H1 (cell line): ENCODE data around the gene OR6K2. TPM values are rescaled to one million over a fixed set of nuclear protein-coding genes. Genes with fewer than 3 reads are reported as not detected.

Experiments used
- CTCF ChIA-PET: fragments of 300-600 bp; sonication (Branson Sonifier 250); formaldehyde crosslinking; loops from one replicate; lab custom pipeline; 2021; ENCODE audit not compliant: partially characterized antibody; lab: Charles Lee
- POLR2A ChIA-PET: fragments of 300-600 bp; sonication (Branson Sonifier 250); formaldehyde crosslinking; loops from one replicate; lab custom pipeline; 2021; ENCODE audit warnings: inconsistent platforms; ENCODE audit not compliant: partially characterized antibody; lab: Charles Lee
- DNase-seq, 2 experiments: peaks; one replicate each; pipeline versions ENCODE4 v3.0.0 to v3.0.0-alpha.2; 2010 to 2022; ENCODE audit warnings: low spot score in 2 of 2, low read depth in 1 of 2, mixed read lengths in 1 of 2
- FAIRE-seq: peaks from 2 replicates; lab custom pipeline; 2011; peaks lifted over from hg19 to GRCh38; lab: Jason Lieb, UNC
- H2AFZ ChIP-seq: 2 replicates; pipeline ENCODE4 v1.8.1; 2012; ENCODE audit warnings: low read length, inconsistent platforms
- H2AK5ac ChIP-seq: 2 replicates; pipeline ENCODE4 v1.6.1; 2013; ENCODE audit warnings: low read depth, low read length
- H2BK120ac ChIP-seq: replicated peaks from 2 replicates; pipeline ENCODE3; 2013; ENCODE audit warnings: low read depth, low read length, inconsistent platforms
- H2BK12ac ChIP-seq: 2 replicates; pipeline ENCODE4 v1.6.1; 2013; ENCODE audit warnings: low read depth, low read length
- H2BK15ac ChIP-seq: 2 replicates; pipeline ENCODE4 v1.6.1; 2013; ENCODE audit warnings: low read length
- H2BK20ac ChIP-seq: 2 replicates; pipeline ENCODE4 v1.6.1; 2013; ENCODE audit warnings: low read length
- H2BK5ac ChIP-seq: 2 replicates; pipeline ENCODE4 v1.6.1; 2013; ENCODE audit warnings: low read depth, low read length
- H3K14ac ChIP-seq: 2 replicates; pipeline ENCODE4 v1.6.1; 2013; ENCODE audit warnings: inconsistent platforms; ENCODE audit not compliant: insufficient read length
- H3K18ac ChIP-seq: 2 replicates; pipeline ENCODE4 v1.6.1; 2013; ENCODE audit warnings: low read length; ENCODE audit errors: extremely low read depth
- H3K23ac ChIP-seq: 2 replicates; pipeline ENCODE4 v1.6.1; 2013; ENCODE audit warnings: inconsistent platforms; ENCODE audit not compliant: insufficient read length
- H3K23me2 ChIP-seq: 2 replicates; pipeline ENCODE4 v1.6.1; 2013; ENCODE audit warnings: low read depth, low read length
- H3K27ac ChIP-seq: 2 replicates; pipeline ENCODE4 v1.6.1; 2011; ENCODE audit warnings: low read depth, low read length, inconsistent platforms
- H3K27me3 ChIP-seq, 4 experiments: replicated peaks in 1 of 4; 1 replicate in 1 of 4; 2 replicates in 3 of 4; pipeline versions ENCODE4 v1.6.1 to v1.8.1; 2011 to 2013; ENCODE audit warnings: low read length in 3 of 4, mild to moderate bottlenecking in 3 of 4, inconsistent platforms in 2 of 4, mixed read lengths in 2 of 4, moderate library complexity in 1 of 4; ENCODE audit not compliant: control insufficient read depth in 3 of 4, insufficient read depth in 3 of 4; ENCODE audit errors: extremely low read depth in 1 of 4
- H3K36me3 ChIP-seq, 4 experiments: 2 replicates each; pipeline versions ENCODE4 v1.6.1 to v1.8.1; 2011 to 2013; ENCODE audit warnings: mild to moderate bottlenecking in 4 of 4, low read length in 3 of 4, moderate library complexity in 2 of 4, control low read depth in 1 of 4, inconsistent platforms in 1 of 4; ENCODE audit not compliant: insufficient read depth in 4 of 4, control insufficient read depth in 2 of 4
- H3K4ac ChIP-seq: replicated peaks from 2 replicates; pipeline ENCODE3; 2013; ENCODE audit warnings: low read length, low read depth, mixed read lengths, inconsistent platforms; ENCODE audit not compliant: insufficient read length
- H3K4me1 ChIP-seq, 4 experiments: replicated peaks in 1 of 4; 1 replicate in 1 of 4; 2 replicates in 3 of 4; pipeline versions ENCODE4 v1.6.1 to v1.8.1; 2011 to 2013; ENCODE audit warnings: low read length in 3 of 4, inconsistent platforms in 2 of 4, mixed read lengths in 1 of 4; ENCODE audit not compliant: insufficient read depth in 4 of 4, control insufficient read depth in 3 of 4
- H3K4me2 ChIP-seq, 2 experiments: 2 replicates each; pipeline versions ENCODE4 v1.6.1 to v1.8.1; 2011 to 2013; ENCODE audit warnings: low read depth in 2 of 2, low read length in 2 of 2, control low read depth in 1 of 2, inconsistent platforms in 1 of 2, mild to moderate bottlenecking in 1 of 2; ENCODE audit not compliant: insufficient read depth in 1 of 2
- H3K4me3 ChIP-seq, 4 experiments: fragments of 200-600, 300-600 bp in 1 of 4; sonication (generic), shearing (Covaris generic), sonication (Bioruptor Twin) in 1 of 4; 2 replicates each; pipeline versions ENCODE4 v1.5.1 to v1.8.1; 2011 to 2016; ENCODE audit warnings: low read length in 4 of 4, low read depth in 3 of 4, control low read depth in 2 of 4, inconsistent platforms in 2 of 4, mild to moderate bottlenecking in 2 of 4, mixed read lengths in 1 of 4, moderate library complexity in 1 of 4; ENCODE audit not compliant: insufficient read depth in 2 of 4; ENCODE audit errors: extremely low read depth in 1 of 4
- H3K56ac ChIP-seq: replicated peaks from 2 replicates; pipeline ENCODE3; 2013; ENCODE audit warnings: low read depth, mild to moderate bottlenecking, mixed read lengths, low read length, inconsistent platforms; ENCODE audit not compliant: insufficient read length
- H3K79me1 ChIP-seq: 2 replicates; pipeline ENCODE4 v1.6.1; 2013; ENCODE audit warnings: low read depth, low read length, control low read depth
- H3K79me2 ChIP-seq, 2 experiments: 2 replicates each; pipeline versions ENCODE4 v1.6.1 to v1.8.1; 2012 to 2013; ENCODE audit warnings: low read length in 2 of 2, mild to moderate bottlenecking in 2 of 2, inconsistent platforms in 1 of 2; ENCODE audit not compliant: insufficient read depth in 2 of 2, control insufficient read depth in 1 of 2
- H3K9ac ChIP-seq, 4 experiments: replicated peaks in 1 of 4; 1 replicate in 1 of 4; 2 replicates in 3 of 4; pipeline versions ENCODE4 v1.6.1 to v1.8.1; 2011 to 2013; ENCODE audit warnings: low read depth in 3 of 4, low read length in 3 of 4, control low read depth in 2 of 4, mild to moderate bottlenecking in 2 of 4, moderate library complexity in 2 of 4, inconsistent platforms in 1 of 4; ENCODE audit errors: extremely low read depth in 1 of 4
- H3K9me3 ChIP-seq, 2 experiments: 2 replicates each; pipeline versions ENCODE4 v1.6.1 to v1.8.1; 2012 to 2013; ENCODE audit warnings: mild to moderate bottlenecking in 2 of 2, moderate library complexity in 2 of 2, control low read depth in 1 of 2, inconsistent platforms in 1 of 2, low read depth in 1 of 2, low read length in 1 of 2, mixed read lengths in 1 of 2; ENCODE audit not compliant: insufficient read depth in 2 of 2
- H4K20me1 ChIP-seq, 2 experiments: replicated peaks in 1 of 2; 2 replicates each; pipeline versions ENCODE3 to v1.8.1; 2011 to 2013; ENCODE audit warnings: inconsistent platforms in 2 of 2, low read length in 2 of 2, mild to moderate bottlenecking in 1 of 2; ENCODE audit not compliant: insufficient read depth in 2 of 2, control insufficient read depth in 1 of 2
- H4K5ac ChIP-seq: 2 replicates; pipeline ENCODE4 v1.6.1; 2013; ENCODE audit warnings: low read length, low read depth, mixed read lengths, inconsistent platforms; ENCODE audit not compliant: insufficient read length
- H4K8ac ChIP-seq: 2 replicates; pipeline ENCODE4 v1.8.0; 2013; ENCODE audit warnings: mild to moderate bottlenecking, moderate library complexity, low read length, inconsistent platforms; ENCODE audit not compliant: insufficient read depth; ENCODE audit errors: extremely low read depth
- H4K91ac ChIP-seq: replicated peaks from 2 replicates; pipeline ENCODE3; 2013; ENCODE audit warnings: low read length, mixed read lengths, inconsistent platforms; ENCODE audit not compliant: insufficient read length
- BCL11A ChIP-seq, 2 experiments: IDR thresholded peaks; one replicate each; pipeline ENCODE4 v1.6.1; 2011; ENCODE audit warnings: low read depth in 2 of 2, low read length in 2 of 2, mild to moderate bottlenecking in 2 of 2
- BRCA1 ChIP-seq: IDR thresholded peaks from 2 replicates; pipeline ENCODE4 v1.6.1; 2012; ENCODE audit warnings: low read depth, low read length, improper control_type of control experiment
- CBX5 ChIP-seq: fragments of 300-800, 300-1000 bp; sonication (generic); IDR thresholded peaks from 2 replicates; pipeline ENCODE4 v1.7.1; 2016; ENCODE audit warnings: antibody characterized with exemption, low read length, low read depth
- CTCF ChIP-seq, 3 experiments: IDR thresholded peaks; 1 replicate in 2 of 3; 2 replicates in 1 of 3; pipeline versions ENCODE4 v1.5.1 to v1.6.1; 2011; ENCODE audit warnings: low read length in 3 of 3, mild to moderate bottlenecking in 3 of 3, inconsistent platforms in 2 of 3, low read depth in 1 of 3, moderate library complexity in 1 of 3; ENCODE audit not compliant: insufficient read depth in 1 of 3; ENCODE audit errors: control extremely low read depth in 1 of 3
- GABPA ChIP-seq: IDR thresholded peaks from 2 replicates; pipeline ENCODE4 v1.6.1; 2011; ENCODE audit warnings: mild to moderate bottlenecking, low read length, moderate library complexity, borderline replicate concordance; ENCODE audit not compliant: insufficient read depth
- POLR2A ChIP-seq, 2 experiments: IDR thresholded peaks; 1 replicate in 1 of 2; 2 replicates in 1 of 2; pipeline ENCODE4 v1.6.1; 2011; ENCODE audit warnings: low read depth in 2 of 2, low read length in 2 of 2, mild to moderate bottlenecking in 2 of 2; ENCODE audit errors: control extremely low read depth in 1 of 2
- RBBP5 ChIP-seq: IDR thresholded peaks from 2 replicates; pipeline ENCODE4 v1.7.1; 2012; ENCODE audit warnings: low read depth, mild to moderate bottlenecking, inconsistent platforms, low read length, moderate library complexity, borderline replicate concordance
- SAP30 ChIP-seq: fragments of 300-600 bp; sonication (generic); IDR thresholded peaks from 2 replicates; pipeline ENCODE4 v1.7.1; 2012; ENCODE audit warnings: low read length, moderate library complexity, mild to moderate bottlenecking, inconsistent platforms; ENCODE audit not compliant: insufficient read depth, insufficient replicate concordance
- TAF7 ChIP-seq: optimal IDR thresholded peaks from 2 replicates; pipeline ENCODE3; 2011; ENCODE audit warnings: low read depth, mild to moderate bottlenecking, inconsistent platforms, low read length, moderate library complexity, borderline replicate concordance
- WGBS, 2 experiments: shearing (Covaris generic) in 1 of 2; methylation state at CpG; one replicate each; pipeline versions ENCODE4 v1.1.6 to v1.1.7; 2013 to 2015; ENCODE audit warnings: low lambda C conversion rate in 2 of 2, mixed read lengths in 2 of 2, inconsistent platforms in 1 of 2, low coverage in 1 of 2, missing lambda C conversion rate in 1 of 2; ENCODE audit not compliant: insufficient replicate concordance in 2 of 2, insufficient coverage in 1 of 2, insufficient read length in 1 of 2; ENCODE audit errors: extremely low coverage in 1 of 2, missing lambda C conversion rate in 1 of 2; 5-methylcytosine and 5-hydroxymethylcytosine counted together
- polyA plus RNA-seq, 7 experiments: library from polyadenylated mRNA; depleted of rRNA in 3 of 7; stranded (reverse) in 5 of 7; unstranded in 2 of 7; fragments of >200 nt in 5 of 7; fragments of 200-250 nt in 2 of 7; gene quantifications; 1 replicate in 5 of 7; 2 replicates in 1 of 7; 4 replicates in 1 of 7; pipeline versions ENCODE4 v1.2.1 to v1.2.3, GENCODE V29; 2011 to 2013; ENCODE audit warnings: missing spikeins in 2 of 7, mixed read lengths in 2 of 7
- total RNA-seq: library from RNA; stranded (reverse); fragmentation: NEBNext Ultra II Directional; extraction: Animal tissue kit (Norgen Biotek cat#: 25700); gene quantifications from 2 replicates; pipeline ENCODE4 v1.2.1, GENCODE V29; 2021
- TF ChIP-seq, protein P1 (sequence below): IDR thresholded peaks from 2 replicates; pipeline ENCODE4 v1.6.1; 2012; ENCODE audit warnings: low read length, inconsistent platforms

The OR6K2 gene
- total and polyA plus RNA-seq, 2 of the 8 experiments (the other 6 are each of a cell fraction or from before 2014, with no cell fraction given) = not detected

GRCh38 chr1:158674302-158674701, 26.1 kb downstream of the OR6K2 start:
- ChIA-PET CTCF (interaction anchor here (1.0 kb wide), 1 partner anchor 25 kb away, joined by 4 read pairs; no protein-coding TSS in a partner anchor), POLR2A (no interaction called here)
- 0 out of 2 replicates have a peak overlapping the region, but pooled peaks have one; percentile 64 for H2AFZ ChIP-seq
- no peaks in the 10 kb centered on the region for H3K9me3 ChIP-seq
- H2BK15ac ChIP-seq = no peak overlapping the region
- no peaks in the 10 kb centered on the region for H3K79me1 ChIP-seq
- H2BK12ac ChIP-seq = no peak overlapping the region
- H3K23ac ChIP-seq = no peak overlapping the region
- no peaks in the 10 kb centered on the region for H3K79me2 ChIP-seq
- no peak overlapping the region for H3K18ac ChIP-seq
- FAIRE-seq (no peak), DNase-seq (no peak)
- H2BK5ac ChIP-seq = no peak overlapping the region
- no peak overlapping the region for H3K9ac ChIP-seq
- no peak overlapping the region for H3K14ac ChIP-seq
- H3K4me3 ChIP-seq = no peak overlapping the region
- no peak overlapping the region for H3K27ac ChIP-seq
- H2BK20ac ChIP-seq = no peak overlapping the region
- H3K36me3 ChIP-seq = no peaks in the 10 kb centered on the region
- no peak overlapping the region for H4K91ac ChIP-seq
- H2BK120ac ChIP-seq = no peak overlapping the region
- no peak overlapping the region for H3K4me2 ChIP-seq
- no peak overlapping the region for H4K8ac ChIP-seq
- H3K23me2 ChIP-seq = no peaks in the 10 kb centered on the region
- no peak overlapping the region for H3K4ac ChIP-seq
- H4K5ac ChIP-seq = no peak overlapping the region
- H3K56ac ChIP-seq = no peak overlapping the region
- H3K27me3 ChIP-seq = no peaks in the 10 kb centered on the region
- no peak overlapping the region for H2AK5ac ChIP-seq
- WGBS, 2 experiments = 92% methylated on average over 7 of the region's 7 CpGs; no CpG with 5 or more reads in 1 of the 2 experiments
- H4K20me1 ChIP-seq = no peaks in the 10 kb centered on the region
- H3K4me1 ChIP-seq = peaks cover 0 to 3% (median 0%) of the 10 kb centered on the region in 4 experiments; a peak in 1 of 7 replicates
- no peak for TF ChIP-seq RBBP5
- no peak for TF ChIP-seq BCL11A (IDR thresholded peaks at IDR 0.05; ENCODE audit: low read depth in 2 of 2, low read length in 2 of 2)
- TF ChIP-seq CBX5 = no peak
- TF ChIP-seq SAP30 = no peak
- no peak for TF ChIP-seq POLR2A (IDR thresholded peaks at IDR 0.05; ENCODE audit: control extremely low read depth in 1 of 2, low read depth in 2 of 2, low read length in 2 of 2)
- TF ChIP-seq TAF7 = no peak
- TF ChIP-seq, protein P1, sequence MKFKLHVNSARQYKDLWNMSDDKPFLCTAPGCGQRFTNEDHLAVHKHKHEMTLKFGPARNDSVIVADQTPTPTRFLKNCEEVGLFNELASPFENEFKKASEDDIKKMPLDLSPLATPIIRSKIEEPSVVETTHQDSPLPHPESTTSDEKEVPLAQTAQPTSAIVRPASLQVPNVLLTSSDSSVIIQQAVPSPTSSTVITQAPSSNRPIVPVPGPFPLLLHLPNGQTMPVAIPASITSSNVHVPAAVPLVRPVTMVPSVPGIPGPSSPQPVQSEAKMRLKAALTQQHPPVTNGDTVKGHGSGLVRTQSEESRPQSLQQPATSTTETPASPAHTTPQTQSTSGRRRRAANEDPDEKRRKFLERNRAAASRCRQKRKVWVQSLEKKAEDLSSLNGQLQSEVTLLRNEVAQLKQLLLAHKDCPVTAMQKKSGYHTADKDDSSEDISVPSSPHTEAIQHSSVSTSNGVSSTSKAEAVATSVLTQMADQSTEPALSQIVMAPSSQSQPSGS = no peak
- no peak for TF ChIP-seq CTCF (IDR thresholded peaks at IDR 0.05; ENCODE audit: control extremely low read depth in 1 of 3, insufficient read depth in 1 of 3, low read depth in 1 of 3, low read length in 3 of 3)
- TF ChIP-seq BRCA1 = no peak
- TF ChIP-seq GABPA = no peak
